Activated CD4-positive, alpha-beta memory T cell treated with anti-CD3 and anti-CD28 coated beads, Interleukin-2, amount 10 ng/mL, durations not matched to agents 7 days and 5 days (primary cell): Measurements from ENCODE around the gene ACSL3. TPM values are rescaled to one million over a fixed set of nuclear protein-coding genes. Genes with fewer than 3 reads are reported as not detected.
"Not testable (repeated sequence)": the region's sequence is repeated elsewhere in the genome, so short reads cannot be mapped to it uniquely, and the experiment has no call there.

Experiments used
- CTCF ChIA-PET: fragments of 350-600 bp; sonication (Branson Sonifier 250); formaldehyde crosslinking; loops from one replicate; lab custom pipeline; 2021; ENCODE audit warnings: antibody characterized with exemption, inconsistent platforms; lab: Charles Lee
- POLR2A ChIA-PET: fragments of 350-600 bp; sonication (Branson Sonifier 250); formaldehyde crosslinking; loops from one replicate; lab custom pipeline; 2021; ENCODE audit warnings: antibody characterized with exemption; lab: Charles Lee
- DNase-seq: peaks from one replicate; pipeline ENCODE4 v3.0.0-alpha.2; 2020
- H3K27ac Mint-ChIP-seq: one replicate; pipeline ENCODE4 v1.8.0; 2021; ENCODE audit warnings: mild to moderate bottlenecking, mixed read lengths
- H3K27me3 Mint-ChIP-seq: one replicate; pipeline ENCODE4 v1.8.0; 2021; ENCODE audit warnings: mixed read lengths
- H3K36me3 Mint-ChIP-seq: one replicate; pipeline ENCODE4 v1.8.0; 2021; ENCODE audit warnings: low read depth, mixed read lengths
- H3K4me1 Mint-ChIP-seq: one replicate; pipeline ENCODE4 v1.8.0; 2021; ENCODE audit warnings: mixed read lengths
- H3K4me3 Mint-ChIP-seq: one replicate; pipeline ENCODE4 v1.8.0; 2021; ENCODE audit warnings: mild to moderate bottlenecking, mixed read lengths
- H3K9me3 Mint-ChIP-seq: one replicate; pipeline ENCODE4 v1.8.0; 2021; ENCODE audit warnings: mixed read lengths
- total RNA-seq, 2 experiments: library from RNA; stranded (reverse); gene quantifications; one replicate each; pipeline ENCODE4 v1.2.3, GENCODE V29; 2021

The ACSL3 gene
- total RNA-seq, 2 experiments from 2014 or later: 49.5 to 57.2 TPM

GRCh38 chr2:222982010-222982908, 121.4 kb downstream of the ACSL3 start:
- no peak overlapping the region for H3K27ac Mint-ChIP-seq
- H3K4me1 Mint-ChIP-seq: peaks cover 7% of the 10 kb centered on the region
- DNase-seq: no peak
- H3K9me3 Mint-ChIP-seq: no peaks in the 10 kb centered on the region
- POLR2A ChIA-PET: no interaction called here
- H3K4me3 Mint-ChIP-seq: no peak overlapping the region
- H3K27me3 Mint-ChIP-seq: peaks cover 15% of the 10 kb centered on the region
- H3K36me3 Mint-ChIP-seq: no peaks in the 10 kb centered on the region
- CTCF ChIA-PET: no interaction called here

- no peak overlapping the region for H3K4me3 Mint-ChIP-seq
- H3K36me3 Mint-ChIP-seq: no peaks in the 10 kb centered on the region
- no peaks in the 10 kb centered on the region for H3K9me3 Mint-ChIP-seq
- no peak overlapping the region for H3K27ac Mint-ChIP-seq
- peaks cover 7% of the 10 kb centered on the region for H3K4me1 Mint-ChIP-seq
- POLR2A ChIA-PET: no interaction called here
- DNase-seq: no peak
- peaks cover 15% of the 10 kb centered on the region for H3K27me3 Mint-ChIP-seq
- CTCF ChIA-PET: no interaction called here
These were observed 122.1 kb downstream of the ACSL3 start for GRCh38 chr2:222982909-222983265.

GRCh38 chr2:222984908-222985307, 124.1 kb downstream of the ACSL3 start:
- Mint-ChIP-seq H3K27me3 (peaks cover 15% of the 10 kb centered on the region), H3K27ac (no peak overlapping the region), H3K9me3 (no peaks in the 10 kb centered on the region), H3K4me3 (no peak overlapping the region), H3K36me3 (no peaks in the 10 kb centered on the region), H3K4me1 (peaks cover 7% of the 10 kb centered on the region)
- no peak for DNase-seq
- ChIA-PET CTCF (no interaction called here), POLR2A (no interaction called here)

- Mint-ChIP-seq H3K36me3 (no peaks in the 10 kb centered on the region), H3K9me3 (no peaks in the 10 kb centered on the region), H3K27me3 (peaks cover 4% of the 10 kb centered on the region), H3K27ac (no peak overlapping the region), H3K4me1 (no peaks in the 10 kb centered on the region), H3K4me3 (no peak overlapping the region)
- ChIA-PET POLR2A (no interaction called here), CTCF (interaction anchor here (1.5 kb wide), 1 partner anchor 18 kb away, joined by 3 read pairs; no protein-coding TSS in a partner anchor)
- no peak for DNase-seq
These were observed 128.6 kb downstream of the ACSL3 start for GRCh38 chr2:222989431-222989830.

- H3K9me3 Mint-ChIP-seq, DNase-seq, H3K27ac Mint-ChIP-seq, H3K27me3 Mint-ChIP-seq, POLR2A ChIA-PET, H3K36me3 Mint-ChIP-seq, CTCF ChIA-PET, H3K4me1 Mint-ChIP-seq, H3K4me3 Mint-ChIP-seq: not testable (repeated sequence)
These were observed 129.4 kb downstream of the ACSL3 start for GRCh38 chr2:222990206-222990605.

- Mint-ChIP-seq H3K4me1 (no peaks in the 10 kb centered on the region), H3K27ac (no peak overlapping the region), H3K9me3 (no peaks in the 10 kb centered on the region), H3K36me3 (no peaks in the 10 kb centered on the region), H3K27me3 (no peaks in the 10 kb centered on the region), H3K4me3 (no peak overlapping the region)
- POLR2A ChIA-PET: no interaction called here
- CTCF ChIA-PET: interaction anchor here (1.0 kb wide), 1 partner anchor 20 kb away, joined by 3 read pairs; no protein-coding TSS in a partner anchor
- DNase-seq: no peak
These were observed 131.3 kb downstream of the ACSL3 start for GRCh38 chr2:222992137-222992536.

Other genes starting within 250 kb of the ACSL3 start
- 10 to 100 TPM; 20.8 to 21.5 TPM for gene FARSB, start 204.9 kb upstream of the ACSL3 start, total RNA-seq
- gene MOGAT1, start 189.4 kb upstream of the ACSL3 start, total RNA-seq: not detected
- not detected for gene KCNE4, start 191.2 kb downstream of the ACSL3 start, total RNA-seq